Keratinocyte (primary cell): ENCODE results near the gene ENTR1. TPM values are rescaled to one million over a fixed set of nuclear protein-coding genes. Genes with fewer than 3 reads are reported as not detected.

ENCODE experiments used
- DNase-seq: peaks from one replicate; pipeline ENCODE4 v3.0.0-alpha.2; 2011; ENCODE audit warnings: low read depth, missing footprints, low spot score
- FAIRE-seq: peaks from 2 replicates; lab custom pipeline; 2011; peaks lifted over from hg19 to GRCh38; lab: Jason Lieb, UNC
- H2AFZ ChIP-seq: 2 replicates; pipeline ENCODE4 v1.6.0; 2012; ENCODE audit warnings: low read length, control low read depth, inconsistent platforms; ENCODE audit not compliant: control insufficient read depth
- H3K27ac ChIP-seq: 2 replicates; pipeline ENCODE4 v1.5.1; 2011; ENCODE audit warnings: low read length; ENCODE audit not compliant: control insufficient read depth, insufficient read depth
- H3K27me3 ChIP-seq: 3 replicates; pipeline ENCODE4 v1.6.0; 2011; ENCODE audit warnings: low read length; ENCODE audit not compliant: control insufficient read depth, insufficient read depth; ENCODE audit errors: extremely low read depth
- H3K36me3 ChIP-seq, 2 experiments: 2 replicates in 1 of 2; 3 replicates in 1 of 2; pipeline ENCODE4 v1.5.1; 2011; ENCODE audit warnings: low read length in 2 of 2, mild to moderate bottlenecking in 1 of 2; ENCODE audit not compliant: control insufficient read depth in 2 of 2, insufficient read depth in 2 of 2; ENCODE audit errors: extremely low read depth in 1 of 2
- H3K4me1 ChIP-seq: 3 replicates; pipeline ENCODE4 v1.5.1; 2011; ENCODE audit warnings: low read length; ENCODE audit not compliant: control insufficient read depth, insufficient read depth; ENCODE audit errors: extremely low read depth
- H3K4me2 ChIP-seq: 3 replicates; pipeline ENCODE4 v1.6.0; 2011; ENCODE audit warnings: low read depth, low read length; ENCODE audit not compliant: control insufficient read depth, insufficient read depth; ENCODE audit errors: extremely low read depth
- H3K4me3 ChIP-seq, 3 experiments: fragments of 200-600 bp in 1 of 3; sonication (generic) in 1 of 3; 2 replicates in 2 of 3; 3 replicates in 1 of 3; pipeline ENCODE4 v1.5.1; 2011 to 2016; ENCODE audit warnings: low read length in 3 of 3, mild to moderate bottlenecking in 3 of 3, control low read depth in 2 of 3, inconsistent platforms in 1 of 3, low read depth in 1 of 3, mixed read lengths in 1 of 3, mixed run types in 1 of 3, moderate library complexity in 1 of 3; ENCODE audit not compliant: control insufficient read depth in 2 of 3, insufficient read depth in 2 of 3; ENCODE audit errors: extremely low read depth in 1 of 3
- H3K79me2 ChIP-seq: 2 replicates; pipeline ENCODE4 v1.6.0; 2012; ENCODE audit warnings: low read length; ENCODE audit not compliant: control insufficient read depth, insufficient read depth
- H3K9ac ChIP-seq: 3 replicates; pipeline ENCODE4 v1.6.0; 2011; ENCODE audit warnings: low read length; ENCODE audit not compliant: control insufficient read depth, insufficient read depth; ENCODE audit errors: extremely low read depth
- H3K9me1 ChIP-seq: 3 replicates; pipeline ENCODE4 v1.6.0; 2011; ENCODE audit warnings: low read length; ENCODE audit not compliant: control insufficient read depth, insufficient read depth; ENCODE audit errors: extremely low read depth
- H3K9me3 ChIP-seq: 2 replicates; pipeline ENCODE4 v1.5.1; 2012; ENCODE audit warnings: low read depth, low read length; ENCODE audit not compliant: control insufficient read depth
- H4K20me1 ChIP-seq: 3 replicates; pipeline ENCODE4 v1.6.0; 2011; ENCODE audit warnings: low read length; ENCODE audit not compliant: control insufficient read depth, insufficient read depth; ENCODE audit errors: extremely low read depth
- EZH2 ChIP-seq: IDR thresholded peaks from one replicate; pipeline ENCODE4 v1.6.1; 2012; ENCODE audit warnings: inconsistent platforms, mild to moderate bottlenecking, low read length, moderate library complexity
- dilution Hi-C: fragments of 300-500 bp; cut with MboI; formaldehyde crosslinking; loops from one replicate; pipeline ENCODE4 v1.7.0; 2020; ENCODE audit warnings: low sequenced_read_pairs; ENCODE audit not compliant: extremely low pct_ligation_motif_present
- polyA plus RNA-seq, 5 experiments: library from polyadenylated mRNA; depleted of rRNA in 3 of 5; stranded (reverse) in 3 of 5; stranded (forward) in 1 of 5; unstranded in 1 of 5; fragments of >200 nt; gene quantifications; 1 replicate in 1 of 5; 2 replicates in 3 of 5; 3 replicates in 1 of 5; pipeline versions ENCODE4 v1.2.1 to v1.2.3, GENCODE V29; 2011 to 2012; ENCODE audit warnings: missing spikeins in 2 of 5, low read depth in 1 of 5, low replicate concordance in 1 of 5
- TF ChIP-seq, protein P1 (sequence below), 3 experiments: IDR thresholded peaks in 1 of 3; conservative IDR thresholded peaks in 1 of 3; optimal IDR thresholded peaks in 1 of 3; 2 replicates in 2 of 3; 3 replicates in 1 of 3; pipeline versions ENCODE3 to v1.5.1; 2011; ENCODE audit warnings: low read length in 3 of 3, mild to moderate bottlenecking in 3 of 3, moderate library complexity in 2 of 3, control low read depth in 1 of 3, inconsistent platforms in 1 of 3; ENCODE audit not compliant: insufficient read depth in 2 of 3; ENCODE audit errors: extremely low read depth in 1 of 3

ENTR1 gene
- polyA plus RNA-seq, 1 donor (not counting 4 experiments of a cell fraction or from before 2014, with no cell fraction given) = 46.5 TPM

DNA sequence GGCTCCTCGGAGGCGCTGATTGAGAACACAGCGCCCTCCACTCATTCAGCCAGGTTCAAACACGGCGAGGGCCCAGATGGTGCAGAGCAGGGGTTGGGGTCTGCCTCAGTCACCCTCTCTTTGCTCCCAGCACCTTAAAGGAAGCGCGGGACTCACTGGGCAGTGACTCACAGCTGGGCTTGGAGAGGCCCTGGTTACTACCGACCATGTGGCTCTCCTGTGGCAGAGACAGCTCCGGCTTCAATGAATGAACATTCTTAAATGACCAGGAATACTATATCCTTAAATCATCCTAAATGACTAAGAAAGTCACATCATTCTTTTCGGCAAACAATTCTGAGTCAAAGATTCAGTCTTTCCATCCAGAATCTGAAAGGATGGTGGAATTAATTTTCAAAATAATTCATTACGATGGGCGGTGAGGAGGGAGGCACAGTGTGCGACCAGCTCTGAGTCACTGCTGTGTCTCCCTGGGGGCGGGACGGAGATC, 30.8 kb upstream of the ENTR1 start:
- no peak for FAIRE-seq
- Histone ChIP-seq H3K4me3 (no peak overlapping the region), H3K27ac (no peak overlapping the region), H3K9ac (no peak overlapping the region), H4K20me1 (peaks cover 13% of the 10 kb centered on the region), H3K4me2 (no peak overlapping the region), H3K79me2 (peaks cover 32% of the 10 kb centered on the region), H3K9me3 (no peaks in the 10 kb centered on the region), H3K36me3 (peaks cover 36 to 43% of the 10 kb centered on the region in 2 experiments), H3K27me3 (no peaks in the 10 kb centered on the region), H3K9me1 (no peaks in the 10 kb centered on the region), H2AFZ (no peak overlapping the region), H3K4me1 (peaks cover 15% of the 10 kb centered on the region)
- no peak for DNase-seq
- dilution Hi-C loops = no loop called here
- TF ChIP-seq, protein P1, sequence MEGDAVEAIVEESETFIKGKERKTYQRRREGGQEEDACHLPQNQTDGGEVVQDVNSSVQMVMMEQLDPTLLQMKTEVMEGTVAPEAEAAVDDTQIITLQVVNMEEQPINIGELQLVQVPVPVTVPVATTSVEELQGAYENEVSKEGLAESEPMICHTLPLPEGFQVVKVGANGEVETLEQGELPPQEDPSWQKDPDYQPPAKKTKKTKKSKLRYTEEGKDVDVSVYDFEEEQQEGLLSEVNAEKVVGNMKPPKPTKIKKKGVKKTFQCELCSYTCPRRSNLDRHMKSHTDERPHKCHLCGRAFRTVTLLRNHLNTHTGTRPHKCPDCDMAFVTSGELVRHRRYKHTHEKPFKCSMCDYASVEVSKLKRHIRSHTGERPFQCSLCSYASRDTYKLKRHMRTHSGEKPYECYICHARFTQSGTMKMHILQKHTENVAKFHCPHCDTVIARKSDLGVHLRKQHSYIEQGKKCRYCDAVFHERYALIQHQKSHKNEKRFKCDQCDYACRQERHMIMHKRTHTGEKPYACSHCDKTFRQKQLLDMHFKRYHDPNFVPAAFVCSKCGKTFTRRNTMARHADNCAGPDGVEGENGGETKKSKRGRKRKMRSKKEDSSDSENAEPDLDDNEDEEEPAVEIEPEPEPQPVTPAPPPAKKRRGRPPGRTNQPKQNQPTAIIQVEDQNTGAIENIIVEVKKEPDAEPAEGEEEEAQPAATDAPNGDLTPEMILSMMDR (optimal IDR thresholded peaks at IDR 0.05 in 1 of 3, IDR thresholded peaks at IDR 0.05 in 1 of 3, conservative IDR thresholded peaks at IDR 0.05 in 1 of 3; ENCODE audit: extremely low read depth in 1 of 3, insufficient read depth in 2 of 3, low read length in 3 of 3) = no peak
- no peak for TF ChIP-seq EZH2

DNA sequence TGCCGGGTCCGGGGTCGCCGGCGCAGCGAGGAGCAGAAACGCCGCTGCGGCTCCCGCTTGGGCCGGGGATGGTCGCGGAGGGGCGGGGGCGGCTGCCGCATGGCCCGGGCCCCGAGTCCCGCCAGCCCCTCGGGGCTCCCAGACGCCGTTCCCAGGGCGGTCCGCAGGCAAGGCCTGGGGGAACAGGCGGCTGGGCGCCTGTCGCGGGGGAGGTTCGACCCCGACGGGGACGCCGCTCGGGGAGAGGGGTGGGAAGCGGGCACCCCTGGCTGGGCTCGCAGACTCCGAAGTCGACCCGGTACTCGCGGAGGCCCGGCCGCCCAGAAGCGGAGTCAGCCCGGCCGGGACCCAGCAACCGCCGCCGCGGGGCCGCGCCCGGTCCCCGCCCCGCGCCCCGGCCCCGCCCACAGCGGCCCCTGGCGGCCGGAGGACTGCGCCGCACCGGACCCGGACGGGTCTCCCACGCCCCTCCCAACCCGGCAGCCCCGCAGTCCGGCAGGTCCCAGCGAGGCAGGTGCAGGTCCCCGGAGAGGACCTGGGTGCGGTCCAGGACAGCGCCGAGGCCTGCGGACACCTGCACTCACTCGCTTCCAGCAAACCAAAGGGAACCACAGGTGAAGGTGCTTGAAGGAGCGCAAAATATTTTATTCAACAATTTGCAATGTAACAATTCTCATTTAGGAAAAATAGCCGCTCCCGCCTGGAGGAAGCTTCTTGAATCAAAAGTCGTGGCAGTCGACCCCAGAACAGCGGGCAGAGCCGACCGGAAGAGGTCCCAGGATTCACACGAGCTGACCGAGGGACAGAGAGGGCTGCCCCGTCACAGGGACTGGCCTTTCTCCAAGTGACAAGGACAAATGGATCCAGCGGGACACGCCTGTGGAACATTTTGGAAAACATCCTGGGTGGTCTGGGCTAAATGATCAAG, 29.3 kb upstream of the ENTR1 start, which contains the start of gene INPP5E:
Gene INPP5E, minus strand, starts transcription at position 365 of the 928 bp plus-strand sequence. CDS start 426 bp downstream, outside the sequence.
- dilution Hi-C loops = no loop called here
- peak within 1 kb of the TSS; percentile 74 for H3K4me2 ChIP-seq
- peaks cover 29 to 35% of the 10 kb centered on the region in 2 experiments for H3K36me3 ChIP-seq
- H3K9ac ChIP-seq = peak within 1 kb of the TSS; percentile 80
- peaks cover 15% of the 10 kb centered on the region for H3K4me1 ChIP-seq
- H3K9me1 ChIP-seq = peaks cover 2% of the 10 kb centered on the region
- no peaks in the 10 kb centered on the region for H3K27me3 ChIP-seq
- TF ChIP-seq EZH2 = no peak
- TF ChIP-seq, protein P1 (optimal IDR thresholded peaks at IDR 0.05 in 1 of 3, IDR thresholded peaks at IDR 0.05 in 1 of 3, conservative IDR thresholded peaks at IDR 0.05 in 1 of 3; ENCODE audit: extremely low read depth in 1 of 3, insufficient read depth in 2 of 3, low read length in 3 of 3) = peak in 2 of 3 experiments; percentile 61 to 70
- H4K20me1 ChIP-seq = peaks cover 13% of the 10 kb centered on the region
- H3K9me3 ChIP-seq = no peaks in the 10 kb centered on the region
- peak within 1 kb of the TSS; percentile 76 to 90 (median 77) for H3K4me3 ChIP-seq
- DNase-seq (no peak), FAIRE-seq (no peak)
- peak within 1 kb of the TSS; percentile 40 for H2AFZ ChIP-seq
- H3K79me2 ChIP-seq = peaks cover 47% of the 10 kb centered on the region
- H3K27ac ChIP-seq = peak within 1 kb of the TSS; percentile 56
